ENCODE measurements around the gene SLC12A5.

DNA sequence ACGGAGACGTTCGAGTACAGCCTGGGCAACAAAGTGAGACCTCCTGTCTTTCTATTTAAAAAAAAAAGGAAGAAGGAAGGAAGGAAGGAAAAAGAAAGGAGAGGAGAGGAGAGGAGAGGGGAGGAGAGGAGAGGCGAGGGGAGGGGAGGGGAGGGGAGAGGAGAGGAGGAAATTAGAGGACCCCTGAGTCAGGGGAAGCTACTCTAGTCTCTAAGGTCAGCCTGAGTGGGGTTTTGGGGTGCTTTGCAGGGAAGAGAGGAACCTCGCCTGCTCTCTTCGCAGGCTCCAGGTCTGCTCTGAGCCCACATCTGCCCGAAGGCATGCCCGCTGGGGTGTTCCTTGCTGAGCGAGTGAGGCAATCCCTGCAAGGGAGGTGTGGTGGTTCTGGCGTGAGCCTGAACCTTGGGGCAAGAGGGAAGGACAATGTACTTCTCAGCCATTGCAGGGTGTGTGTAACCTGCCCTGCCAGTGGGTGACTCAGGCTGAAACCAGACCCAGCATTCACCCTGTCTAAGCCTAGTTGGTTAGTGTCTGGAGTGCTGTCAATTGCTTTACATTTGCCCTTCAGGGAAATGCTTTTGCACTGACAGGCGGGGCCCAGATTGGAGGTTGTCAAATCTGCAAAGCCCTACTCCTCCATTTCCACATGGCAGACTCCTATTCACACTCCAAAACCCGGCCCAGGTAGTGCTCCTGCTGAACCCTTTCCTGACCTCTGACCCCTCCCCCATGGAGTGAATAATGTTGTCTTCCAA, 35.6 kb upstream of the SLC12A5 start:
- TF ChIP-seq, protein P1, sequence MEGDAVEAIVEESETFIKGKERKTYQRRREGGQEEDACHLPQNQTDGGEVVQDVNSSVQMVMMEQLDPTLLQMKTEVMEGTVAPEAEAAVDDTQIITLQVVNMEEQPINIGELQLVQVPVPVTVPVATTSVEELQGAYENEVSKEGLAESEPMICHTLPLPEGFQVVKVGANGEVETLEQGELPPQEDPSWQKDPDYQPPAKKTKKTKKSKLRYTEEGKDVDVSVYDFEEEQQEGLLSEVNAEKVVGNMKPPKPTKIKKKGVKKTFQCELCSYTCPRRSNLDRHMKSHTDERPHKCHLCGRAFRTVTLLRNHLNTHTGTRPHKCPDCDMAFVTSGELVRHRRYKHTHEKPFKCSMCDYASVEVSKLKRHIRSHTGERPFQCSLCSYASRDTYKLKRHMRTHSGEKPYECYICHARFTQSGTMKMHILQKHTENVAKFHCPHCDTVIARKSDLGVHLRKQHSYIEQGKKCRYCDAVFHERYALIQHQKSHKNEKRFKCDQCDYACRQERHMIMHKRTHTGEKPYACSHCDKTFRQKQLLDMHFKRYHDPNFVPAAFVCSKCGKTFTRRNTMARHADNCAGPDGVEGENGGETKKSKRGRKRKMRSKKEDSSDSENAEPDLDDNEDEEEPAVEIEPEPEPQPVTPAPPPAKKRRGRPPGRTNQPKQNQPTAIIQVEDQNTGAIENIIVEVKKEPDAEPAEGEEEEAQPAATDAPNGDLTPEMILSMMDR (IDR thresholded peaks at IDR 0.05): no peak
- no peak for TF ChIP-seq POLR2A (IDR thresholded peaks at IDR 0.05)
- TF ChIP-seq POLR2AphosphoS5 (IDR thresholded peaks at IDR 0.05): no peak
- TF ChIP-seq EP300 (IDR thresholded peaks at IDR 0.05): no peak

Data from gastroesophageal sphincter (tissue), 3 donors.